ENCODE data around the gene KRTAP13-4.

The KRTAP13-4 gene

GRCh38 chr21:30430170-30430655 lies at the start of gene KRTAP13-4:
Gene KRTAP13-4 (plus strand): TSS chr21:30430220. CDS start chr21:30430276, 56 bp downstream.
- no peak for DNase-seq

GRCh38 chr21:30382201-30382600 lies 47.8 kb upstream of the KRTAP13-4 start:
- DNase-seq = no peak

GRCh38 chr21:30391492-30392025 lies 38.5 kb upstream of the KRTAP13-4 start:
- DNase-seq = no peak

GRCh38 chr21:30395731-30396130 lies 34.3 kb upstream of the KRTAP13-4 start, which contains the start of gene KRTAP13-1:
Gene KRTAP13-1 (plus strand): TSS chr21:30396031. CDS start chr21:30396087, 56 bp downstream.
- DNase-seq = no peak

GRCh38 chr21:30408782-30409494 lies 21.1 kb upstream of the KRTAP13-4 start:
- no peak for DNase-seq

- DNase-seq = no peak
Observed at GRCh38 chr21:30415993-30416392, 14.0 kb upstream of the KRTAP13-4 start.

GRCh38 chr21:30425826-30426225 lies 4.2 kb upstream of the KRTAP13-4 start, which contains the start of gene KRTAP13-3:
Gene KRTAP13-3 (minus strand): TSS chr21:30425926. CDS start chr21:30425912, 14 bp downstream.
- no peak for DNase-seq

- no peak for DNase-seq
Observed at GRCh38 chr21:30426731-30427130, 3.3 kb upstream of the KRTAP13-4 start.

- DNase-seq = no peak
Observed at GRCh38 chr21:30434033-30434631, 4.1 kb downstream of the KRTAP13-4 start.

GRCh38 chr21:30437010-30437565 lies 7.1 kb downstream of the KRTAP13-4 start:
- no peak for DNase-seq

- no peak for DNase-seq
Observed at GRCh38 chr21:30439975-30440374, 10.0 kb downstream of the KRTAP13-4 start, which contains the start of gene KRTAP15-1. Gene KRTAP15-1 (plus strand): TSS chr21:30440275. CDS start chr21:30440328, 53 bp downstream.

- no peak for DNase-seq
Observed at GRCh38 chr21:30443226-30443625, 13.2 kb downstream of the KRTAP13-4 start.

GRCh38 chr21:30444204-30444603 lies 14.2 kb downstream of the KRTAP13-4 start:
- no peak for DNase-seq

GRCh38 chr21:30447056-30447455 lies 17.0 kb downstream of the KRTAP13-4 start:
- DNase-seq = no peak

GRCh38 chr21:30448514-30448913 lies 18.5 kb downstream of the KRTAP13-4 start:
- DNase-seq = no peak

GRCh38 chr21:30463713-30464112 lies 33.7 kb downstream of the KRTAP13-4 start:
- no peak for DNase-seq

- no peak for DNase-seq
Observed at GRCh38 chr21:30468900-30469714, 39.1 kb downstream of the KRTAP13-4 start.

GRCh38 chr21:30478004-30478403 lies 48.0 kb downstream of the KRTAP13-4 start:
- no peak for DNase-seq

- no peak for DNase-seq
Observed at GRCh38 chr21:30479259-30479658, 49.2 kb downstream of the KRTAP13-4 start.

- DNase-seq = no peak
Observed at GRCh38 chr21:30480145-30480544, 50.1 kb downstream of the KRTAP13-4 start, which contains the start of gene KRTAP19-1. Gene KRTAP19-1 (minus strand): TSS chr21:30480367. CDS start chr21:30480317, 50 bp downstream.
